H54 (cell line): ENCODE data around the gene OR6M1.

Source experiments
- DNase-seq: peaks from one replicate; pipeline ENCODE4 v3.0.0; 2011; ENCODE audit warnings: low spot score, mixed read lengths; ENCODE audit not compliant: insufficient read length
- FAIRE-seq: peaks from 3 replicates; lab custom pipeline; 2011; peaks lifted over from hg19 to GRCh38; lab: Jason Lieb, UNC
- POLR2A ChIP-seq: IDR thresholded peaks from 2 replicates; pipeline ENCODE4 v1.6.1; 2011; ENCODE audit warnings: low read depth, mild to moderate bottlenecking, low read length

OR6M1 gene

DNA sequence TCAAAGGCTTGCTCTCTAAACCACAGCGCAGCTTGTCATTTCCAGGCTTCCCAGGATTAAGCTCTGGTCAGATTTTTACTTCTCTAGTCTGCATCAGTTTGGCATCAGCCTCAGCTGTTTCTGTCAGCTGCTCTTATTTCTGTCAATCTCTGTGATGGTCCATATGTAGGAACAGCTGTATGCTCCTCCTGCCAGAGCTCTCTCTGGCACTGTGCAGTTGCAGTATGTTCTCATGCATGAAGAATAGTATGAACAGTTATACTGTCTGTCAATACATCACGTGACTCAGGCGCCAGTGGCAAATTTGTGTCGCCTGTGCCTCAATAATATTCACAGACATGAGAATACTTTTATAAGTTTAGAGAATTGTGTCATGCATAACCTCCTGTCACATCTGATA lies 6.7 kb downstream of the OR6M1 start:
- FAIRE-seq (no peak), DNase-seq (no peak)
- TF ChIP-seq POLR2A: no peak

DNA sequence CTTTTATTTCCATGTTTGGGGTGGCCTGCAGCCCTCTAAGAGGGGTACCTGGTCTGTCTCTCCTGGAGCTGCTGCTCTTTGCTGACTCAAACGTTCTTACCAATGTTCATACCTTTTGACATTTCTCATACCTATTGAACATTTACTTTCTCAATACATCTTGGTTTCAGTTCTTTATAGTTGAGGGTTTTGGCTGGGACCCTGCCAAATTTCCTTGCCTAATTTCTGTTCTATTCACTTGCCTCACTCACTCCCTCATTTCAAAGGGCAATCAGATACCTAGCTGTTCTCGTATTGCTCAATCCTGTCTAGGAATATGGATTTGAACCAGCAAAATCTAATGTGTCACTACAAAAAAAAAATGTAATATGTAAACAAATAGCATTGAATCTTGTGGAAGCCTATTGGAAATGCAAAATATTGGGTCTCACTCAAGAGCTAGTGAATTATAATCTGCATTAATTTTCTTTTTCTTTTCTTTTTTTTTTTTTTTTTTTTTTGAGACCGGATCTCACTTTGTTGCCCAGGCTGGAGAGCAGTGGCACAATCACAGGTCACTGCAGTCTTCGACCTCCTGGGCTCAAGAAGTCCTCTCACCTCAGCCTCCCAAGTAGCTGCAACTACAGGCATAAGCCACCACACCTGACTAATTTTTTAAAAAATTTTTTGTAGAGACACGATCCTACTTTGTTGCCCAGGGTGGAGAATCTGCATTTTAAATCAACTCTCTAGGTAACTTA lies 7.5 kb downstream of the OR6M1 start:
- FAIRE-seq (no peak), DNase-seq (no peak)
- TF ChIP-seq POLR2A: no peak

DNA sequence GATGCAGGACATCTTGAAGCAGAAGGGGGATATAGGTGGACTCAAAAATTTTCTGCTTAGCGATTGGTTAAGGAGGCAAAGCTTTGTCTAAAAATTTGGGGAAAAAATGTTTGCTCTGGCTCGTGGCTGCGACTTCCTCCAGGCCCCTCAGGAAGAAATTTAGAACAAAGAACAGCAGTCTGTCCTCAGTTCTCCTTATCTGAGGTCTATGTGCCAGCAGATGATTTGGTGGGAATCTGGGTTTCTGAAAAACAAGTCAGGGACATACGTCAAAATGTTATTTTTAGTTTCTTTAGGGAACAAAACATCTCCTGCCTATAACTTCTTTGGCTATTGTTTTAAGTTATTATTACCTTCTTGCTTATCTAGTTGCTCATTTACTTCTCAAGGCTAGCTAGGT lies 8.1 kb downstream of the OR6M1 start:
- no peak for FAIRE-seq
- no peak for DNase-seq
- TF ChIP-seq POLR2A: no peak

DNA sequence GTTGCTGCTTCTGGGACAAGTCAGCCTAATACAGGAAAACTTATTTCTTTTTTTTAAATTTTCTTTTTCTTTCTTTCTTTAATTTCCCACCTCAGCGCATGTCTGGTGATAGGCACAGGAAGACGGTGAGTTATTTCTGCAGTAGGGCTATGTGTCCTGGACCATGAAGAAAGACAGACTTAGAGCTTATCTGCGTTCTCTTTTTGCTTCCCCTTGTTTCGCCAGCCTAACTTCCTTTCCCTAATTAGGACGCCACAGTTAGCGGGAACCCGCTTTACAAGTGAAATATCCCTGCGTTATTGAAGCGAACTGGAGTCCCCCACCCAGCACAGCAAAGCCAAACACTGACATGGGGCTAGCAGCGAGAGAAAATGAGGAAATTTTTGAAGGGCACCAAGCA lies 8.6 kb downstream of the OR6M1 start:
- no peak for DNase-seq

GRCh38 chr11:123797114-123797513 lies 9.0 kb downstream of the OR6M1 start:
- DNase-seq: no peak

More for the DNA sequence above, 8.6 kb downstream of the OR6M1 start:
- no peak for FAIRE-seq
- TF ChIP-seq POLR2A: no peak

GRCh38 chr11:123796226-123796625 lies 9.9 kb downstream of the OR6M1 start:
- no peak for DNase-seq
- FAIRE-seq: no peak
- TF ChIP-seq POLR2A: no peak

More at GRCh38 chr11:123797114-123797513, 9.0 kb downstream of the OR6M1 start:
- no peak for FAIRE-seq
- no peak for TF ChIP-seq POLR2A

DNA sequence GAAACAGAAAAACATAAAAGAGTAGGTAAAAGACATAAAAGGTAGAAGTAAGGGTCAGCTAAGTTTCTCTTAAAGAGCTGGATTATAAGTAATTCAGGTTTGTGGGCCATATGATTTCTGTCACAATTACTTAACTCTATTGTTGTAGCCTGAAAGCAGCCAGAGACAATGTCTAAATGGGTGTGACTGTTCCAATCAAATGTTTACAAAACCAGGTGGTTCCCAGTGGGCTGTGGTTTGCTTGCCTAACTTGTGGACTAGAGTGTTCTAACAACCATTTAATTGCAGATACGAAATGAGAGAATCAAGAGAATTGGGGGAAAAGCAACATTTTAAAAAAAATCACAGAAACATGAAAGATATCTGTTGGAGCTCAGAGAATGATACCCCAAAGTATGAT lies 22.6 kb downstream of the OR6M1 start:
- no peak for TF ChIP-seq POLR2A
- DNase-seq (no peak), FAIRE-seq (no peak)

- no peak for FAIRE-seq
- no peak for TF ChIP-seq POLR2A
Observed at GRCh38 chr11:123778511-123778910, 27.6 kb downstream of the OR6M1 start.

DNA sequence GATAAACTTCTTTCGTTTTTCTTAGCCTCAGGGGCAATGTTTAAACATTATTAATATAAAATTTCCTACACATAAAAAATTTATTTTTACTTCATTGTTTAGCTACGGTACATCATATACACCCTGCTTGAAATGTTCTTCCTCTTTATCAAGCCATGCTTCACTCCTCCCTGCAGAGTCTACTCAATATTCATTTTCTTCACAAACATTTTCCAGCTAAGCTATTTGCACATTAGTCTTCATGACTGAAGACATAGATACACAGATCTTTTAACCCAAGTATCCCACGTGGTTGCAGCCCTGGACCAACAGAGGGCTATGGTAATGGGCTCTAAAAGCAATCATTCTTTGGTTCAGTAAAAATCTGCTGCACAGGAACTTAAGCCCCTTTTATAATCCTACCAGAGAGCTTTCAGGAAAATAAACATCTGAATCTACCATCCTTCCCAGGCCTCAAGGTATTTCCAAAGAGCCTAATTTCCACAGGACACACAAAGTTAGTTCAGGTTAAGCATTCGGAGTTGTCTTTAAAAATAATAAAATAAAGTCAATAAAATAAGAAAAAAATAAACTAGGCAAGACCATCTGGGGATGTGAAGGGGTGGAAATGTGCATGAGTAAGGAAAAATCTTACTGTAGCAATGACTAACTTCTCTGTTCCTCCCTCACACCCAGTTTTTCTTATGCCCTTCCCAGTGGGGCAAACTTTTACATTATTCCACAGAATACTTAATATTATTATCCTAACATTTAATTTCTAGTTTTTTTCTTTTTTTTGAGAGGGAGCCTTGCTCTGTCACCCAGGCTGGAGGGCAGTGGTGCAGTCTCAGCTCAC lies 30.2 kb downstream of the OR6M1 start:
- TF ChIP-seq POLR2A: no peak
- DNase-seq (no peak), FAIRE-seq (no peak)

More at GRCh38 chr11:123778511-123778910, 27.6 kb downstream of the OR6M1 start:
- DNase-seq: no peak

DNA sequence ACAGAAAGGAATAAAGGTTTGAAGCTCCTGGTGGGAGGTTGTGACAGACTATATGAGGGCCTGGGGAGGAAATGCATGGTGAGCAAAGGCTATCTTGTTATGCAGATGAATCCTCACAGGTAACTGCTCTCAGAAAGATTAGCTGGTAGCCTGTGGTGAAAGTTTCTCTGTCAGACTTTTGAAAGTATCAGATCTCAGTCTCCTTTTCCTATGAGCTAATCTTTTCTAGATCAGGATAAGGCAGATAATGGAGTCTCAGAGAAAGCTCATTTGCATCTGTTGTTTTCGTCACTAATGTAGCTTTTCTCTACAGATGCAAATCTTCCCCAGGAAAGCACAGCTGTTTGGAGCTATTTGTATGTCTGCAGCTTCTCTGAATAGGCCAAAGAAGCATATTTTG lies 30.9 kb downstream of the OR6M1 start:
- no peak for FAIRE-seq
- no peak for TF ChIP-seq POLR2A
- no peak for DNase-seq

- FAIRE-seq: no peak
Observed at GRCh38 chr11:123773959-123774358, 32.2 kb downstream of the OR6M1 start.

GRCh38 chr11:123773026-123773425 lies 33.1 kb downstream of the OR6M1 start:
- no peak for DNase-seq
- no peak for FAIRE-seq
- no peak for TF ChIP-seq POLR2A

More at GRCh38 chr11:123773959-123774358, 32.2 kb downstream of the OR6M1 start:
- TF ChIP-seq POLR2A: no peak
- no peak for DNase-seq

- TF ChIP-seq POLR2A: no peak
- no peak for DNase-seq
- FAIRE-seq: no peak
Observed at GRCh38 chr11:123771664-123772063, 34.5 kb downstream of the OR6M1 start.

- DNase-seq (no peak), FAIRE-seq (no peak)
- TF ChIP-seq POLR2A: no peak
Observed at GRCh38 chr11:123770712-123771111, 35.4 kb downstream of the OR6M1 start.
